H9 (cell line): ENCODE results near the gene EGR4. TPM values are rescaled to one million over a fixed set of nuclear protein-coding genes. Genes with fewer than 3 reads are reported as not detected.

Experiments used
- DNase-seq: peaks from one replicate; pipeline ENCODE4 v3.0.0-alpha.2; 2017
- H2AFZ ChIP-seq: one replicate; pipeline ENCODE4 v1.6.1; 2013; ENCODE audit warnings: mild to moderate bottlenecking, low read length, control low read depth, moderate library complexity
- H2AK5ac ChIP-seq: 2 replicates; pipeline ENCODE4 v1.6.1; 2013; ENCODE audit warnings: low read length, control low read depth, mixed read lengths; ENCODE audit not compliant: insufficient read length
- H2BK120ac ChIP-seq: one replicate; pipeline ENCODE4 v1.6.1; 2013; ENCODE audit warnings: low read depth, mild to moderate bottlenecking, low read length, control low read depth, inconsistent platforms; ENCODE audit not compliant: poor library complexity, severe bottlenecking
- H2BK12ac ChIP-seq: 2 replicates; pipeline ENCODE4 v1.6.1; 2013; ENCODE audit warnings: low read length, control low read depth, mixed read lengths, low read depth; ENCODE audit not compliant: insufficient read length
- H2BK15ac ChIP-seq: 2 replicates; pipeline ENCODE4 v1.6.1; 2013; ENCODE audit warnings: low read depth, low read length, control low read depth
- H2BK20ac ChIP-seq: one replicate; pipeline ENCODE4 v1.6.1; 2013; ENCODE audit warnings: low read depth, mild to moderate bottlenecking, low read length, control low read depth, inconsistent platforms; ENCODE audit not compliant: poor library complexity, severe bottlenecking
- H2BK5ac ChIP-seq: 2 replicates; pipeline ENCODE4 v1.6.1; 2013; ENCODE audit warnings: low read length, control low read depth, mixed read lengths; ENCODE audit not compliant: insufficient read length
- H3K14ac ChIP-seq: 2 replicates; pipeline ENCODE4 v1.6.1; 2013; ENCODE audit warnings: low read length, control low read depth; ENCODE audit not compliant: insufficient read depth
- H3K18ac ChIP-seq: 2 replicates; pipeline ENCODE4 v1.6.1; 2013; ENCODE audit warnings: low read depth, mild to moderate bottlenecking, mixed read lengths, low read length, control low read depth; ENCODE audit not compliant: insufficient read length
- H3K23ac ChIP-seq: 2 replicates; pipeline ENCODE4 v1.6.1; 2013; ENCODE audit warnings: low read length, control low read depth, mixed read lengths, low read depth; ENCODE audit not compliant: insufficient read length
- H3K23me2 ChIP-seq: 2 replicates; pipeline ENCODE4 v1.6.1; 2013; ENCODE audit warnings: low read depth, mild to moderate bottlenecking, mixed read lengths, low read length, control low read depth; ENCODE audit not compliant: insufficient read length, poor library complexity, severe bottlenecking
- H3K27ac ChIP-seq: 2 replicates; pipeline ENCODE4 v1.5.1; 2013; ENCODE audit warnings: low read length, control low read depth, mixed read lengths, low read depth; ENCODE audit not compliant: insufficient read length
- H3K27me3 ChIP-seq: 2 replicates; pipeline ENCODE4 v1.6.1; 2013; ENCODE audit warnings: low read length, control low read depth, inconsistent platforms; ENCODE audit not compliant: insufficient read depth
- H3K4ac ChIP-seq: 2 replicates; pipeline ENCODE4 v1.6.1; 2013; ENCODE audit warnings: low read depth, mild to moderate bottlenecking, control low read depth, inconsistent platforms, low read length, moderate library complexity
- H3K4me1 ChIP-seq: 2 replicates; pipeline ENCODE4 v1.6.1; 2013; ENCODE audit warnings: low read length, control low read depth, inconsistent platforms; ENCODE audit not compliant: insufficient read depth
- H3K4me2 ChIP-seq: 2 replicates; pipeline ENCODE4 v1.6.1; 2013; ENCODE audit warnings: low read length, control low read depth, mixed read lengths; ENCODE audit not compliant: insufficient read length, insufficient read depth
- H3K56ac ChIP-seq: 2 replicates; pipeline ENCODE4 v1.6.1; 2013; ENCODE audit warnings: low read depth, mild to moderate bottlenecking, mixed read lengths, low read length, control low read depth; ENCODE audit not compliant: insufficient read length
- H3K79me1 ChIP-seq: 2 replicates; pipeline ENCODE4 v1.6.1; 2013; ENCODE audit warnings: low read depth, mild to moderate bottlenecking, moderate library complexity, low read length, control low read depth, inconsistent platforms; ENCODE audit not compliant: insufficient read depth, poor library complexity, severe bottlenecking
- H3K79me2 ChIP-seq: 2 replicates; pipeline ENCODE4 v1.6.1; 2013; ENCODE audit warnings: low read length, control low read depth, inconsistent platforms; ENCODE audit not compliant: insufficient read depth
- H3K9ac ChIP-seq: 2 replicates; pipeline ENCODE4 v1.6.1; 2013; ENCODE audit warnings: low read length, control low read depth, mixed read lengths; ENCODE audit not compliant: insufficient read length; ENCODE audit errors: extremely low read depth
- H3K9me3 ChIP-seq: one replicate; pipeline ENCODE4 v1.6.1; 2013; ENCODE audit warnings: low read depth, low read length, inconsistent platforms; ENCODE audit not compliant: control insufficient read depth
- H3T11ph ChIP-seq: one replicate; pipeline ENCODE4 v1.6.1; 2013; ENCODE audit warnings: mild to moderate bottlenecking, low read length, control low read depth, inconsistent platforms
- H4K20me1 ChIP-seq: one replicate; pipeline ENCODE4 v1.6.1; 2013; ENCODE audit not compliant: control insufficient read depth, insufficient read length, insufficient read depth
- H4K5ac ChIP-seq: 2 replicates; pipeline ENCODE4 v1.6.1; 2013; ENCODE audit warnings: low read depth, mild to moderate bottlenecking, mixed read lengths, low read length, control low read depth; ENCODE audit not compliant: insufficient read length
- H4K8ac ChIP-seq: replicated peaks from 2 replicates; pipeline ENCODE4 v1.6.1; 2013; ENCODE audit warnings: low read length, control low read depth, mixed read lengths, low read depth; ENCODE audit not compliant: insufficient read length
- H4K91ac ChIP-seq: 2 replicates; pipeline ENCODE4 v1.6.1; 2013; ENCODE audit warnings: low read depth, mild to moderate bottlenecking, moderate library complexity, mixed read lengths, low read length, control low read depth; ENCODE audit not compliant: insufficient read length
- H3K27ac Mint-ChIP-seq, 3 experiments: 2 replicates in 2 of 3; 3 replicates in 1 of 3; pipeline ENCODE4 v1.8.0; 2020 to 2021; ENCODE audit warnings: mixed read lengths in 3 of 3, mild to moderate bottlenecking in 1 of 3, moderate library complexity in 1 of 3
- H3K27me3 Mint-ChIP-seq: 2 replicates; pipeline ENCODE4 v1.8.0; 2021; ENCODE audit warnings: low read depth, mild to moderate bottlenecking, moderate library complexity, mixed read lengths
- H3K36me3 Mint-ChIP-seq, 3 experiments: 2 replicates in 2 of 3; 3 replicates in 1 of 3; pipeline ENCODE4 v1.8.0; 2020 to 2021; ENCODE audit warnings: low read depth in 3 of 3, mixed read lengths in 3 of 3; ENCODE audit not compliant: insufficient read depth in 1 of 3
- H3K4me1 Mint-ChIP-seq, 2 experiments: 2 replicates each; pipeline ENCODE4 v1.8.0; 2020; ENCODE audit warnings: mixed read lengths in 2 of 2
- H3K4me3 Mint-ChIP-seq, 2 experiments: 2 replicates in 1 of 2; 3 replicates in 1 of 2; pipeline ENCODE4 v1.8.0; 2020 to 2021; ENCODE audit warnings: mild to moderate bottlenecking in 2 of 2, mixed read lengths in 2 of 2, moderate library complexity in 1 of 2
- H3K9me3 Mint-ChIP-seq, 2 experiments: 2 replicates in 1 of 2; 3 replicates in 1 of 2; pipeline ENCODE4 v1.8.0; 2020; ENCODE audit warnings: mild to moderate bottlenecking in 2 of 2, mixed read lengths in 2 of 2, moderate library complexity in 1 of 2
- WGBS: extraction: QIAGEN DNeasy Blood & Tissue Kit; methylation state at CpG from one replicate; pipeline ENCODE4 v1.1.7; 2013; ENCODE audit warnings: missing lambda C conversion rate, low lambda C conversion rate, mixed read lengths; ENCODE audit not compliant: insufficient read length; ENCODE audit errors: extremely low coverage; 5-methylcytosine and 5-hydroxymethylcytosine counted together
- total RNA-seq: library from RNA; stranded (reverse); gene quantifications from 2 replicates; pipeline ENCODE4 v1.2.1, GENCODE V29; 2021
- TF ChIP-seq, protein P1 (sequence below): fragments of 200-600 bp; sonication (generic); conservative IDR thresholded peaks from 3 replicates; pipeline ENCODE4 v1.8.0; 2021; ENCODE audit warnings: antibody characterized with exemption, mild to moderate bottlenecking

Gene EGR4
- total RNA-seq, 1 experiment from 2014 or later, result 0.85 TPM

DNA sequence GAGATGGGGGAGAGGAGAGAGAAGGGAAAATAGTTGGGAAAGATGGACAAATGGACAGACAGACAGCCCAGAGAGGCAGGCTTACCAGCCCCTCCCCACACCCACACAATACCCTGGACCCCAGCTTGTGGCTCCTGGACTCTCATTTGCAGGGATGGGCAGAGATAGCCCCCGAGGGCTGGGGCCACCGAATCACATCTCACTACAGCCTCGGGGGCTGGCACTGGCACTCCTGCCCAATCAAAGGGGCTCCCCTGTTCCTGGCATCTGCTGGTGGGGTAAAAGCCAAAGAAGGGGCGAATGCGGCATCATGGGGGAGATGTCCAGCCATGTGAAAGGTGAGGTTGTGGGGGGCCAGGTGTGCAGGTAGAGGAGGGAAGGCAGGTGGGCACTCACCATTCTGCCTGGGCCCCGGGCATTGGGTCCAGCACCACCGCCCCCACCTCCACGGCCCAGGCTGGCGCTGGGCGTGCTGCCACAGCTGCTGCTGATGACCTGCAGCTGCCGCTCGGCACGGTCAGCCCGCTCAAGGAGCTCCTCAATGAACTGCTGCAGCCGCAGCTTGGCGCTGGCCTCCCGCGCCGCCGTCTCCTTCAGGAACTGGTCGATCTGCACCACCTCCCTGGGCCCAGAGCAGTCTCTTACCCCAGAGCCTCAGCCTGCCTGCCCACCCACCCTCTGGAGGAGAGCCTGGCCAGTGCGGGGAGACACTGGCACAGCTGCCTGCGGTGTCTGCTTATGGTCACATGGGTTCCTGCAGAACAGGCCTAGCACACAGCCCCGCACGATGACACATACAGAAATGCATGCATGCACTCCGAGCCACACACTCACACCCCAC, 27.1 kb downstream of the EGR4 start:
- H3K4me3 Mint-ChIP-seq, result no peak overlapping the region; a peak in 1 of 5 replicates
- no peak overlapping the region for H3K4ac ChIP-seq
- H2BK12ac ChIP-seq, result no peak overlapping the region
- H3K36me3 Mint-ChIP-seq, result peaks cover 4 to 25% (median 14%) of the 10 kb centered on the region in 3 experiments; a peak in 6 of 7 replicates
- no peak overlapping the region for H2BK5ac ChIP-seq
- WGBS, result no CpG with 5 or more reads among the region's 26 CpGs
- H2BK20ac ChIP-seq, result no peak overlapping the region
- no peak overlapping the region for H3K4me2 ChIP-seq
- H2AK5ac ChIP-seq, result no peak overlapping the region
- H3K9me3 Mint-ChIP-seq, result no peaks in the 10 kb centered on the region
- no peak overlapping the region for H4K5ac ChIP-seq
- H4K20me1 ChIP-seq, result no peaks in the 10 kb centered on the region
- no peaks in the 10 kb centered on the region; the same call in 1 of the 2 replicates for H3K27me3 ChIP-seq
- no peak overlapping the region for H3K9ac ChIP-seq
- H4K91ac ChIP-seq, result no peak overlapping the region
- H3T11ph ChIP-seq, result no peak overlapping the region
- peaks cover 2% of the 10 kb centered on the region; the same call in 1 of the 2 replicates for H3K4me1 ChIP-seq
- H2BK15ac ChIP-seq, result no peak overlapping the region
- no peak overlapping the region for H3K27ac ChIP-seq
- H2BK120ac ChIP-seq, result no peak overlapping the region
- H2AFZ ChIP-seq, result no peak overlapping the region
- H3K27ac Mint-ChIP-seq, result no peak overlapping the region
- H3K4me1 Mint-ChIP-seq, result peaks cover 9 to 14% of the 10 kb centered on the region in 2 experiments
- H4K8ac ChIP-seq, result no peak overlapping the region
- TF ChIP-seq, protein P1, sequence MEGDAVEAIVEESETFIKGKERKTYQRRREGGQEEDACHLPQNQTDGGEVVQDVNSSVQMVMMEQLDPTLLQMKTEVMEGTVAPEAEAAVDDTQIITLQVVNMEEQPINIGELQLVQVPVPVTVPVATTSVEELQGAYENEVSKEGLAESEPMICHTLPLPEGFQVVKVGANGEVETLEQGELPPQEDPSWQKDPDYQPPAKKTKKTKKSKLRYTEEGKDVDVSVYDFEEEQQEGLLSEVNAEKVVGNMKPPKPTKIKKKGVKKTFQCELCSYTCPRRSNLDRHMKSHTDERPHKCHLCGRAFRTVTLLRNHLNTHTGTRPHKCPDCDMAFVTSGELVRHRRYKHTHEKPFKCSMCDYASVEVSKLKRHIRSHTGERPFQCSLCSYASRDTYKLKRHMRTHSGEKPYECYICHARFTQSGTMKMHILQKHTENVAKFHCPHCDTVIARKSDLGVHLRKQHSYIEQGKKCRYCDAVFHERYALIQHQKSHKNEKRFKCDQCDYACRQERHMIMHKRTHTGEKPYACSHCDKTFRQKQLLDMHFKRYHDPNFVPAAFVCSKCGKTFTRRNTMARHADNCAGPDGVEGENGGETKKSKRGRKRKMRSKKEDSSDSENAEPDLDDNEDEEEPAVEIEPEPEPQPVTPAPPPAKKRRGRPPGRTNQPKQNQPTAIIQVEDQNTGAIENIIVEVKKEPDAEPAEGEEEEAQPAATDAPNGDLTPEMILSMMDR, result no peak
- peaks cover 37% of the 10 kb centered on the region for H3K27me3 Mint-ChIP-seq
- DNase-seq, result no peak
- H3K56ac ChIP-seq, result no peak overlapping the region
- no peaks in the 10 kb centered on the region for H3K9me3 ChIP-seq
- H3K14ac ChIP-seq, result no peak overlapping the region
- peaks cover 9% of the 10 kb centered on the region for H3K23me2 ChIP-seq
- H3K79me2 ChIP-seq, result no peaks in the 10 kb centered on the region
- H3K79me1 ChIP-seq, result no peaks in the 10 kb centered on the region
- no peak overlapping the region for H3K18ac ChIP-seq
- no peak overlapping the region for H3K23ac ChIP-seq
